ENCODE results near the gene URAD.

DNA sequence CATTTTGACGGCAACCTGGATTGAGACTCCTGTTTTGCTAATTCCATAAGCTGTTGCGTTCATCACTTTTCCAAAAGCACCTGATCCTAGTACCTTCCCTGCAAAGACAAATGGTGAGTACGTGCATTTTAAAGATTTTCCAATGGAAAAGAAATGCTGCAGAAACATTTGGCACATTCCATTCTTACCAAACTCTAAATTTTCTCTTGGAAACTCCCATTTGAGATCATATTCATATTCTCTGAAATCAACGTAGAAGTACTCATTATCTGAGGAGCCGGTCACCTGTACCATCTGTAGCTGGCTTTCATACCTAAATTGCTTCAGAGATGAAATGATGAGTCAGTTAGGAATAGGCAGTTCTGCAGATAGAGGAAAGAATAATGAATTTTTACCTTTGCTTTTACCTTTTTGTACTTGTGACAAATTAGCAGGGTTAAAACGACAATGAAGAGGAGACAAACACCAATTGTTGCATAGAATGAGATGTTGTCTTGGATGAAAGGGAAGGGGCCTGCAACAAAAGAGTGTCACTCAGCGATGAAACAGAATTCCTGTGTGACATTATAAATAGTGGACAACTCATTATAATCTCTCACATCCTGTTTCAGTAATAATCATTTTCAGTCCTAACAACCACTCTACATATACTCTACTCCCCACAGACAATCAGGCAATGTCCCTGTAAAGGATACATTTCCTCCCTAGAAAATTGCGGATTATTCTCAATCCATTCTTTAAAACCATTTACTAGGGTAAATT is 45.6 kb upstream of the URAD start:
- TF ChIP-seq RFX5 (IDR thresholded peaks at IDR 0.05) = no peak
- TF ChIP-seq CTCF (IDR thresholded peaks at IDR 0.05) = no peak
